SK-N-SH (cell line): ENCODE measurements around the gene MGAT1. TPM values are rescaled to one million over a fixed set of nuclear protein-coding genes. Genes with fewer than 3 reads are reported as not detected.
A peak's percentile ranks its signal among the peaks of the same experiment; 100 is the strongest.

Experiments used
- CTCF ChIA-PET: fragments of 300-600, 350-600 bp; formaldehyde crosslinking; extraction: SDS; loops from one replicate; lab custom pipeline; 2021; lab: Yijun Ruan, JAX
- POLR2A ChIA-PET: fragments of 350-600 bp; sonication (Branson Sonifier 250); formaldehyde crosslinking; extraction: SDS; loops from one replicate; lab custom pipeline; 2020; ENCODE audit warnings: antibody characterized with exemption, inconsistent platforms; lab: Yijun Ruan, JAX
- DNase-seq: peaks from one replicate; pipeline ENCODE4 v3.0.0; 2012
- H2AFZ ChIP-seq: fragments of 200-600 bp; sonication (generic); 2 replicates; pipeline ENCODE4 v1.8.1; 2016; ENCODE audit warnings: antibody characterized with exemption, mild to moderate bottlenecking, low read depth
- H3F3A ChIP-seq: fragments of 200-600 bp; sonication (generic); replicated peaks from 2 replicates; pipeline ENCODE3; 2016; ENCODE audit warnings: antibody characterized with exemption, mild to moderate bottlenecking; ENCODE audit not compliant: insufficient read depth
- H3K27ac ChIP-seq, 2 experiments: fragments of 200-500 bp in 1 of 2; fragments of 200-600 bp in 1 of 2; sonication (Bioruptor generic) in 1 of 2; sonication (generic), shearing (Covaris generic) in 1 of 2; 2 replicates each; pipeline versions ENCODE4 v1.5.1 to v1.6.1; 2014 to 2016; ENCODE audit warnings: low read depth in 2 of 2, inconsistent platforms in 1 of 2, low read length in 1 of 2, mild to moderate bottlenecking in 1 of 2, mixed read lengths in 1 of 2
- H3K27me3 ChIP-seq: fragments of 200-600 bp; sonication (generic), shearing (Covaris generic); 2 replicates; pipeline ENCODE4 v1.6.1; 2016; ENCODE audit warnings: mixed run types; ENCODE audit not compliant: insufficient read depth
- H3K36me3 ChIP-seq, 2 experiments: fragments of 200-500 bp in 1 of 2; fragments of 200-600 bp in 1 of 2; sonication (Bioruptor generic) in 1 of 2; sonication (generic) in 1 of 2; replicated peaks in 1 of 2; 2 replicates each; pipeline versions ENCODE3 to v1.5.1; 2014 to 2016; ENCODE audit warnings: low read length in 1 of 2, mild to moderate bottlenecking in 1 of 2; ENCODE audit not compliant: insufficient read depth in 2 of 2, control insufficient read depth in 1 of 2
- H3K4me1 ChIP-seq, 2 experiments: fragments of 200-500 bp in 1 of 2; fragments of 200-600 bp in 1 of 2; sonication (Bioruptor generic) in 1 of 2; sonication (generic), shearing (Covaris generic) in 1 of 2; 2 replicates each; pipeline versions ENCODE4 v1.5.1 to v1.6.1; 2014 to 2016; ENCODE audit warnings: low read depth in 1 of 2, low read length in 1 of 2, mixed run types in 1 of 2; ENCODE audit not compliant: insufficient read depth in 2 of 2, control insufficient read depth in 1 of 2
- H3K4me2 ChIP-seq: fragments of 200-600 bp; sonication (generic), shearing (Covaris generic); 2 replicates; pipeline ENCODE4 v1.6.1; 2017; ENCODE audit warnings: mixed run types
- H3K4me3 ChIP-seq, 2 experiments: fragments of 200-500 bp in 1 of 2; fragments of 200-600 bp in 1 of 2; sonication (Bioruptor generic) in 1 of 2; sonication (generic), shearing (Covaris generic) in 1 of 2; 2 replicates each; pipeline versions ENCODE4 v1.5.1 to v1.8.1; 2014 to 2016; ENCODE audit warnings: low read depth in 2 of 2, inconsistent platforms in 1 of 2, low read length in 1 of 2, mild to moderate bottlenecking in 1 of 2, mixed read lengths in 1 of 2, moderate library complexity in 1 of 2
- H3K79me2 ChIP-seq: fragments of 200-600 bp; sonication (generic); 2 replicates; pipeline ENCODE4 v1.8.1; 2017; ENCODE audit warnings: mild to moderate bottlenecking; ENCODE audit not compliant: insufficient read depth
- H3K9ac ChIP-seq: fragments of 200-600 bp; sonication (generic); 2 replicates; pipeline ENCODE4 v1.6.1; 2017; ENCODE audit warnings: mixed run types
- H3K9me2 ChIP-seq: fragments of 200-600 bp; sonication (generic); 2 replicates; pipeline ENCODE4 v1.6.1; 2017; ENCODE audit warnings: mixed run types
- H3K9me3 ChIP-seq: fragments of 200-600 bp; sonication (generic); 2 replicates; pipeline ENCODE4 v1.6.1; 2017; ENCODE audit warnings: mixed run types, mild to moderate bottlenecking, moderate library complexity
- H4K20me1 ChIP-seq: fragments of 200-600 bp; sonication (generic); 2 replicates; pipeline ENCODE4 v1.6.1; 2017; ENCODE audit warnings: mild to moderate bottlenecking, mixed run types; ENCODE audit not compliant: insufficient read depth
- CHD2 ChIP-seq: fragments of 150-350 bp; IDR thresholded peaks from 2 replicates; pipeline ENCODE4 v1.6.1; 2018; ENCODE audit warnings: low read length; ENCODE audit not compliant: partially characterized antibody
- ELF1 ChIP-seq: IDR thresholded peaks from 2 replicates; pipeline ENCODE4 v1.4.0; 2012
- EP300 ChIP-seq, 2 experiments: IDR thresholded peaks; 2 replicates each; pipeline versions ENCODE4 v1.4.0 to v1.6.1; 2012; ENCODE audit warnings: borderline replicate concordance in 1 of 2, low read depth in 1 of 2, low read length in 1 of 2
- EZH2phosphoT487 ChIP-seq: fragments of 200-600 bp; sonication (generic); IDR thresholded peaks from 2 replicates; pipeline ENCODE4 v1.6.1; 2017; ENCODE audit warnings: low read depth, mixed run types, mild to moderate bottlenecking, antibody characterized with exemption, moderate library complexity, borderline replicate concordance
- FOXM1 ChIP-seq: IDR thresholded peaks from 2 replicates; pipeline ENCODE4 v1.4.0; 2012; ENCODE audit warnings: low read depth, mild to moderate bottlenecking
- JUND ChIP-seq: IDR thresholded peaks from 2 replicates; pipeline ENCODE4 v1.4.0; 2012
- MEF2A ChIP-seq: IDR thresholded peaks from 2 replicates; pipeline ENCODE4 v1.4.0; 2012; ENCODE audit warnings: low read depth, borderline replicate concordance
- MXI1 ChIP-seq: IDR thresholded peaks from 2 replicates; pipeline ENCODE4 v1.6.1; 2012; ENCODE audit warnings: mild to moderate bottlenecking, low read depth, low read length, improper control_type of control experiment
- NFIC ChIP-seq: IDR thresholded peaks from 2 replicates; pipeline ENCODE4 v1.4.0; 2012; ENCODE audit warnings: borderline replicate concordance
- RAD21 ChIP-seq: IDR thresholded peaks from 2 replicates; pipeline ENCODE4 v1.6.1; 2012; ENCODE audit warnings: mild to moderate bottlenecking, low read length
- RCOR1 ChIP-seq: fragments of 150-350 bp; IDR thresholded peaks from 2 replicates; pipeline ENCODE4 v1.6.1; 2017; ENCODE audit warnings: antibody characterized with exemption, low read length
- RFX5 ChIP-seq: IDR thresholded peaks from 2 replicates; pipeline ENCODE4 v1.6.1; 2012; ENCODE audit warnings: mild to moderate bottlenecking, improper control_type of control experiment, low read length
- RXRA ChIP-seq: IDR thresholded peaks from 2 replicates; pipeline ENCODE4 v1.4.0; 2012; ENCODE audit warnings: low read depth, mild to moderate bottlenecking, borderline replicate concordance
- SIN3A ChIP-seq: IDR thresholded peaks from 2 replicates; pipeline ENCODE4 v1.6.1; 2012; ENCODE audit warnings: low read depth, mild to moderate bottlenecking, low read length, moderate library complexity, borderline replicate concordance
- SMC3 ChIP-seq: IDR thresholded peaks from 2 replicates; pipeline ENCODE4 v1.6.1; 2012; ENCODE audit warnings: low read depth, low read length, improper control_type of control experiment
- TAF1 ChIP-seq: IDR thresholded peaks from 2 replicates; pipeline ENCODE4 v1.6.1; 2012; ENCODE audit warnings: low read depth, mild to moderate bottlenecking, low read length, moderate library complexity, borderline replicate concordance
- TEAD4 ChIP-seq: IDR thresholded peaks from 2 replicates; pipeline ENCODE4 v1.4.0; 2012; ENCODE audit warnings: mild to moderate bottlenecking, borderline replicate concordance; ENCODE audit not compliant: insufficient read depth
- YY1 ChIP-seq: IDR thresholded peaks from 2 replicates; pipeline ENCODE4 v1.4.0; 2012; ENCODE audit warnings: low read depth, mild to moderate bottlenecking
- WGBS: methylation state at CpG from one replicate; pipeline ENCODE4 v1.1.6; 2017; ENCODE audit warnings: low lambda C conversion rate; 5-methylcytosine and 5-hydroxymethylcytosine counted together
- polyA plus RNA-seq, 3 experiments: library from polyadenylated mRNA; depleted of rRNA; stranded (reverse); fragments of >200 nt; gene quantifications; 2 replicates each; pipeline ENCODE4 v1.2.3, GENCODE V29; 2012
- TF ChIP-seq, protein P1 (sequence below): IDR thresholded peaks from 2 replicates; pipeline ENCODE4; 2012
- TF ChIP-seq, protein P2 (sequence below): fragments of 150-350 bp; IDR thresholded peaks from 2 replicates; pipeline ENCODE4 v1.6.1; 2016; ENCODE audit warnings: mild to moderate bottlenecking, low read depth, low read length
- TF ChIP-seq, protein P3 (sequence below): fragments of 200-600 bp; sonication (generic); IDR thresholded peaks from 2 replicates; pipeline ENCODE4 v1.6.1; 2017; ENCODE audit warnings: antibody characterized with exemption, mild to moderate bottlenecking, moderate library complexity
- TF ChIP-seq, protein P4 (sequence below): IDR thresholded peaks from 2 replicates; pipeline ENCODE4 v1.6.1; 2012; ENCODE audit warnings: mild to moderate bottlenecking, low read depth, low read length, moderate library complexity

MGAT1 gene
- polyA plus RNA-seq, 1 of the 3 experiments (the other 2 are of a cell fraction), result 47.3 TPM

- TF ChIP-seq SIN3A, result no peak
- TF ChIP-seq, all 33 proteins: peak for 0
These were observed 30.0 kb upstream of the MGAT1 start (continued) for GRCh38 chr5:180832638-180833068.

- H3K9me3 ChIP-seq, result no peaks in the 10 kb centered on the region; the same call in 1 of the 2 replicates
- ChIA-PET POLR2A (interaction anchor here (1.2 to 1.6 kb wide), 3 partner anchors 8 to 29 kb away, joined by 4 to 10 read pairs (median 9); partner anchors contain the start of gene ZFP62), CTCF (interaction anchor here (0.6 to 1.5 kb wide), 8 partner anchors 10 to 47 kb away, joined by 3 to 5 read pairs (median 4); partner anchors contain the start of gene ZFP62)
- peaks cover 0 to 18% of the 10 kb centered on the region in 2 experiments; a peak in 1 of 4 replicates for H3K4me1 ChIP-seq
- H3F3A ChIP-seq, result peaks cover 8% of the 10 kb centered on the region
- no peaks in the 10 kb centered on the region for H3K9me2 ChIP-seq
- H3K4me2 ChIP-seq, result peak overlapping the region; percentile 94
- no peaks in the 10 kb centered on the region for H3K27me3 ChIP-seq
- peak overlapping the region; percentile 93 for H2AFZ ChIP-seq
- 5% methylated on average over 28 of the region's 80 CpGs for WGBS
- H3K9ac ChIP-seq, result peak overlapping the region; percentile 90
- H4K20me1 ChIP-seq, result no peaks in the 10 kb centered on the region
- peaks cover 10 to 17% of the 10 kb centered on the region in 2 experiments for H3K36me3 ChIP-seq
- peak; percentile 95 for DNase-seq
- peak overlapping the region; percentile 78 to 87 for H3K4me3 ChIP-seq
- H3K27ac ChIP-seq, result peak overlapping the region; percentile 70 to 88
- peaks cover 12% of the 10 kb centered on the region; the same call in 1 of the 2 replicates for H3K79me2 ChIP-seq
- TF ChIP-seq RFX5, result no peak
- TF ChIP-seq TEAD4, result no peak
- TF ChIP-seq YY1, result peak; percentile 92
- no peak for TF ChIP-seq FOXM1
- TF ChIP-seq MEF2A, result no peak
- no peak for TF ChIP-seq RXRA
- no peak for TF ChIP-seq SMC3
- TF ChIP-seq EZH2phosphoT487, result no peak
- TF ChIP-seq NFIC, result no peak
- TF ChIP-seq, protein P1, sequence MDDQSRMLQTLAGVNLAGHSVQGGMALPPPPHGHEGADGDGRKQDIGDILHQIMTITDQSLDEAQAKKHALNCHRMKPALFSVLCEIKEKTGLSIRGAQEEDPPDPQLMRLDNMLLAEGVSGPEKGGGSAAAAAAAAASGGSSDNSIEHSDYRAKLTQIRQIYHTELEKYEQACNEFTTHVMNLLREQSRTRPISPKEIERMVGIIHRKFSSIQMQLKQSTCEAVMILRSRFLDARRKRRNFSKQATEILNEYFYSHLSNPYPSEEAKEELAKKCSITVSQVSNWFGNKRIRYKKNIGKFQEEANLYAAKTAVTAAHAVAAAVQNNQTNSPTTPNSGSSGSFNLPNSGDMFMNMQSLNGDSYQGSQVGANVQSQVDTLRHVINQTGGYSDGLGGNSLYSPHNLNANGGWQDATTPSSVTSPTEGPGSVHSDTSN, result no peak
- TF ChIP-seq JUND, result no peak
- TF ChIP-seq EP300 (IDR thresholded peaks at IDR 0.05; ENCODE audit: borderline replicate concordance in 1 of 2, low read depth in 1 of 2, low read length in 1 of 2), result 0 out of 4 replicates have a peak, but pooled peaks of 1 of the 2 experiments have one; percentile 7
- TF ChIP-seq RCOR1, result no peak
- TF ChIP-seq CHD2, result peak; percentile 68
- TF ChIP-seq SIN3A, result peak; percentile 42; the same call in 1 of the 2 replicates
- TF ChIP-seq, protein P2, sequence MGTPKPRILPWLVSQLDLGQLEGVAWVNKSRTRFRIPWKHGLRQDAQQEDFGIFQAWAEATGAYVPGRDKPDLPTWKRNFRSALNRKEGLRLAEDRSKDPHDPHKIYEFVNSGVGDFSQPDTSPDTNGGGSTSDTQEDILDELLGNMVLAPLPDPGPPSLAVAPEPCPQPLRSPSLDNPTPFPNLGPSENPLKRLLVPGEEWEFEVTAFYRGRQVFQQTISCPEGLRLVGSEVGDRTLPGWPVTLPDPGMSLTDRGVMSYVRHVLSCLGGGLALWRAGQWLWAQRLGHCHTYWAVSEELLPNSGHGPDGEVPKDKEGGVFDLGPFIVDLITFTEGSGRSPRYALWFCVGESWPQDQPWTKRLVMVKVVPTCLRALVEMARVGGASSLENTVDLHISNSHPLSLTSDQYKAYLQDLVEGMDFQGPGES, result no peak
- TF ChIP-seq MXI1, result peak; percentile 70
- TF ChIP-seq, protein P3, sequence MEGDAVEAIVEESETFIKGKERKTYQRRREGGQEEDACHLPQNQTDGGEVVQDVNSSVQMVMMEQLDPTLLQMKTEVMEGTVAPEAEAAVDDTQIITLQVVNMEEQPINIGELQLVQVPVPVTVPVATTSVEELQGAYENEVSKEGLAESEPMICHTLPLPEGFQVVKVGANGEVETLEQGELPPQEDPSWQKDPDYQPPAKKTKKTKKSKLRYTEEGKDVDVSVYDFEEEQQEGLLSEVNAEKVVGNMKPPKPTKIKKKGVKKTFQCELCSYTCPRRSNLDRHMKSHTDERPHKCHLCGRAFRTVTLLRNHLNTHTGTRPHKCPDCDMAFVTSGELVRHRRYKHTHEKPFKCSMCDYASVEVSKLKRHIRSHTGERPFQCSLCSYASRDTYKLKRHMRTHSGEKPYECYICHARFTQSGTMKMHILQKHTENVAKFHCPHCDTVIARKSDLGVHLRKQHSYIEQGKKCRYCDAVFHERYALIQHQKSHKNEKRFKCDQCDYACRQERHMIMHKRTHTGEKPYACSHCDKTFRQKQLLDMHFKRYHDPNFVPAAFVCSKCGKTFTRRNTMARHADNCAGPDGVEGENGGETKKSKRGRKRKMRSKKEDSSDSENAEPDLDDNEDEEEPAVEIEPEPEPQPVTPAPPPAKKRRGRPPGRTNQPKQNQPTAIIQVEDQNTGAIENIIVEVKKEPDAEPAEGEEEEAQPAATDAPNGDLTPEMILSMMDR, result no peak
- peak; percentile 30 for TF ChIP-seq TAF1
- TF ChIP-seq ELF1, result peak; percentile 74
- TF ChIP-seq RAD21, result no peak
- TF ChIP-seq, protein P4, sequence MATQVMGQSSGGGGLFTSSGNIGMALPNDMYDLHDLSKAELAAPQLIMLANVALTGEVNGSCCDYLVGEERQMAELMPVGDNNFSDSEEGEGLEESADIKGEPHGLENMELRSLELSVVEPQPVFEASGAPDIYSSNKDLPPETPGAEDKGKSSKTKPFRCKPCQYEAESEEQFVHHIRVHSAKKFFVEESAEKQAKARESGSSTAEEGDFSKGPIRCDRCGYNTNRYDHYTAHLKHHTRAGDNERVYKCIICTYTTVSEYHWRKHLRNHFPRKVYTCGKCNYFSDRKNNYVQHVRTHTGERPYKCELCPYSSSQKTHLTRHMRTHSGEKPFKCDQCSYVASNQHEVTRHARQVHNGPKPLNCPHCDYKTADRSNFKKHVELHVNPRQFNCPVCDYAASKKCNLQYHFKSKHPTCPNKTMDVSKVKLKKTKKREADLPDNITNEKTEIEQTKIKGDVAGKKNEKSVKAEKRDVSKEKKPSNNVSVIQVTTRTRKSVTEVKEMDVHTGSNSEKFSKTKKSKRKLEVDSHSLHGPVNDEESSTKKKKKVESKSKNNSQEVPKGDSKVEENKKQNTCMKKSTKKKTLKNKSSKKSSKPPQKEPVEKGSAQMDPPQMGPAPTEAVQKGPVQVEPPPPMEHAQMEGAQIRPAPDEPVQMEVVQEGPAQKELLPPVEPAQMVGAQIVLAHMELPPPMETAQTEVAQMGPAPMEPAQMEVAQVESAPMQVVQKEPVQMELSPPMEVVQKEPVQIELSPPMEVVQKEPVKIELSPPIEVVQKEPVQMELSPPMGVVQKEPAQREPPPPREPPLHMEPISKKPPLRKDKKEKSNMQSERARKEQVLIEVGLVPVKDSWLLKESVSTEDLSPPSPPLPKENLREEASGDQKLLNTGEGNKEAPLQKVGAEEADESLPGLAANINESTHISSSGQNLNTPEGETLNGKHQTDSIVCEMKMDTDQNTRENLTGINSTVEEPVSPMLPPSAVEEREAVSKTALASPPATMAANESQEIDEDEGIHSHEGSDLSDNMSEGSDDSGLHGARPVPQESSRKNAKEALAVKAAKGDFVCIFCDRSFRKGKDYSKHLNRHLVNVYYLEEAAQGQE, result 0 out of 2 replicates have a peak, but pooled peaks have one; percentile 7
These were observed 28.8 kb upstream of the MGAT1 start for GRCh38 chr5:180831139-180832093.
